ENCODE results near the gene PLBD2.

Gene PLBD2

DNA sequence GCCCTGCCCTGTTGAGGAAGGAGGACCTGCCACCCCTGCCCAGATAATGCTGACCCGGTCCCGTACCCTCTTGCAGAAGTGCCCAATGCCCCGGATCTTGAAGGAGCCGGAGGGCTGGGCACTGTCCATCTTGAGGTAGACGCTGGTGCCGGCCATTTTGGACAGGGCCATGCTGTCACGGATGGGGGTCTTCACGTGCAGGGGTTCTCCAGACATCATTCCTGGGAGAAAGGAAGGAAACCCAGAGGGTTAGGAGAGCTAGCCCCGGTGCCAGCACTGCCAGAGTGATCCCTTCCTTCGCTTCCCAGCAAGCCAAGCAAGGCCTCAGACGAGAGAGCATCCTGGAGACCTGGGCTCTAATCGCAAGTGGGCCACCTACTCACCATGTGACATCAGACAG, 41.1 kb downstream of the PLBD2 start:
- Histone ChIP-seq H3K27me3 (ENCODE audit: low read length) (no peaks in the 10 kb centered on the region), H2AFZ (ENCODE audit: low read depth, low read length, severe bottlenecking) (no peak overlapping the region), H3K9ac (ENCODE audit: low read length) (no peak overlapping the region), H3K4me3 (ENCODE audit: insufficient read depth, low read length, poor library complexity, severe bottlenecking) (no peak overlapping the region), H3K79me2 (ENCODE audit: insufficient read depth, low read length) (no peaks in the 10 kb centered on the region), H3K27ac (ENCODE audit: low read depth, low read length) (no peak overlapping the region), H3K9me3 (ENCODE audit: insufficient read depth, low read length) (no peaks in the 10 kb centered on the region), H3K4me2 (ENCODE audit: low read depth, low read length, poor library complexity, severe bottlenecking) (no peak overlapping the region), H4K20me1 (ENCODE audit: low read depth, low read length) (no peaks in the 10 kb centered on the region), H3K9me2 (replicated peaks; ENCODE audit: insufficient read depth, low read length) (no peaks in the 10 kb centered on the region), H3F3A (ENCODE audit: insufficient read depth) (no peaks in the 10 kb centered on the region), H3K36me3 (ENCODE audit: low read length) (no peaks in the 10 kb centered on the region)
- TF ChIP-seq, protein P1, sequence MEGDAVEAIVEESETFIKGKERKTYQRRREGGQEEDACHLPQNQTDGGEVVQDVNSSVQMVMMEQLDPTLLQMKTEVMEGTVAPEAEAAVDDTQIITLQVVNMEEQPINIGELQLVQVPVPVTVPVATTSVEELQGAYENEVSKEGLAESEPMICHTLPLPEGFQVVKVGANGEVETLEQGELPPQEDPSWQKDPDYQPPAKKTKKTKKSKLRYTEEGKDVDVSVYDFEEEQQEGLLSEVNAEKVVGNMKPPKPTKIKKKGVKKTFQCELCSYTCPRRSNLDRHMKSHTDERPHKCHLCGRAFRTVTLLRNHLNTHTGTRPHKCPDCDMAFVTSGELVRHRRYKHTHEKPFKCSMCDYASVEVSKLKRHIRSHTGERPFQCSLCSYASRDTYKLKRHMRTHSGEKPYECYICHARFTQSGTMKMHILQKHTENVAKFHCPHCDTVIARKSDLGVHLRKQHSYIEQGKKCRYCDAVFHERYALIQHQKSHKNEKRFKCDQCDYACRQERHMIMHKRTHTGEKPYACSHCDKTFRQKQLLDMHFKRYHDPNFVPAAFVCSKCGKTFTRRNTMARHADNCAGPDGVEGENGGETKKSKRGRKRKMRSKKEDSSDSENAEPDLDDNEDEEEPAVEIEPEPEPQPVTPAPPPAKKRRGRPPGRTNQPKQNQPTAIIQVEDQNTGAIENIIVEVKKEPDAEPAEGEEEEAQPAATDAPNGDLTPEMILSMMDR (IDR thresholded peaks at IDR 0.05; ENCODE audit: insufficient read depth, low read length, poor library complexity, severe bottlenecking) = no peak
- TF ChIP-seq EZH2phosphoT487 (conservative IDR thresholded peaks at IDR 0.05; ENCODE audit: low read length) = no peak

DNA sequence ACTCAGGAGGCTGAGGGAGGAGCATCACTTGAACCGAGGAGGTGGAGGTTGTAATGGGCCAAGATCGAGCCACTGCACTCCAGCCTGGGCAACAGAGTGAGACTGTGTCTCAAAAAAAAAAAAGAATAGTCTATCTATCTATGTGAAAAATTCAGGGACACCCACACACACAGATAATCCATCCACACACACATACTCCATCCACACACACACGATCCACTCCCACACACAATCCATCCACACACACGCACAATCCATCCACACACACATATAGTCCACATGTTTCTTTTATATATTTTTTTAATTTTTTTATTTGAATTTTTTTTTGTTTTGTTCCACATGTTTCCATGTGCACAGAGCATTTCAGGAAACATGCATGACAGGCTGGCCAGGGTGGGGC, 42.0 kb downstream of the PLBD2 start:
- no peaks in the 10 kb centered on the region for H3K79me2 ChIP-seq (ENCODE audit: insufficient read depth, low read length)
- H4K20me1 ChIP-seq (ENCODE audit: low read depth, low read length) = no peaks in the 10 kb centered on the region
- H3K4me2 ChIP-seq (ENCODE audit: low read depth, low read length, poor library complexity, severe bottlenecking) = no peak overlapping the region
- H3K27ac ChIP-seq (ENCODE audit: low read depth, low read length) = no peak overlapping the region
- no peak for TF ChIP-seq EZH2phosphoT487 (conservative IDR thresholded peaks at IDR 0.05; ENCODE audit: low read length)
- TF ChIP-seq, protein P1 (IDR thresholded peaks at IDR 0.05; ENCODE audit: insufficient read depth, low read length, poor library complexity, severe bottlenecking) = no peak
- no peaks in the 10 kb centered on the region for H3K36me3 ChIP-seq (ENCODE audit: low read length)
- H3K9me3 ChIP-seq (ENCODE audit: insufficient read depth, low read length) = no peaks in the 10 kb centered on the region
- no peaks in the 10 kb centered on the region for H3K9me2 ChIP-seq (replicated peaks; ENCODE audit: insufficient read depth, low read length)
- H3K9ac ChIP-seq (ENCODE audit: low read length) = no peak overlapping the region
- no peaks in the 10 kb centered on the region for H3K27me3 ChIP-seq (ENCODE audit: low read length)
- no peak overlapping the region for H3K4me3 ChIP-seq (ENCODE audit: insufficient read depth, low read length, poor library complexity, severe bottlenecking)
- H3F3A ChIP-seq (ENCODE audit: insufficient read depth) = no peaks in the 10 kb centered on the region
- H2AFZ ChIP-seq (ENCODE audit: low read depth, low read length, severe bottlenecking) = no peak overlapping the region

DNA sequence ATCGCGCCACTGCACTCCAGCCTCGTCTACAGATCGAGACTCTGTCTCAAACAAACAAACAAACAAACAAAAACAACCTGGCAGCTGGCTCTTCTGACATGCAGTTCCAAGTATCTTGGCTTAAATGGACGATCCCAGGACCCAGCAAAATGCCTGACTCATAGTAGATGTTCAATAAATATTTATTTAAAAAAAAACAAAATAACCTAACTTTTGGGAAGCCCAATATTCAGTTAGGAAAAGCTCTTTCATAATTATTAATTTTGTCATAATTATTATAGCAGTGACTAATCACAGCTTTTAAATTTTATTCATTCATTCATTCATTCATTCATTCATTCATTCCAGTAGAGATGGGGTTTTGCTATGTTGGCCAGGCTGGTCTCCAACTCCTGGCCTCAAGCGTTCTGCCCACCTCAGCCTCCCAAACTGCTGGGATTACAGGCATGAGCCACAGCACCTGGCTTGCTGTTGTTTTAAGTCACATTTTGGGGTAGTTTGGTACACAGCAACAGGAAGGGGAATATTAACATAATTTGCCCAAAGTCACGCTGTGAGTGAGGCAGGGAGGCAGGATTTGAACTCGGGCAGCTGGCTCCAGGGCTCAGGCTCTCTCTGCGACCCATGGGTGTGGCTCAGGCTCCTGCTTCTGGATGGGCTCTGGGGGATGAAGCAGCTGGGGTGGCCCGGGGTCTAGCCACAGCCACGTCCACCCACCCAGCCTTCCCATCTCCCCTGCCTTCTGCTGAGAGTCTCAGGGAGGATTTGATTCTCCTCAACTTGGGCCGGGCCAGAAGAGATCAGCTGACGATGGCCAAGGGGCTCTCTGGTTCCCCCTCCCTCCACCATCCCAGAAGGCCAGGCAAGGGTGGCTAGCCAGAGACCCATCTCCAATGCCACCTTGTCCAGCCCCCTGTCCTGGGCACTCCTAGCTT, 42.9 kb downstream of the PLBD2 start:
- H3K36me3 ChIP-seq (ENCODE audit: low read length) = no peaks in the 10 kb centered on the region
- no peak overlapping the region for H3K4me3 ChIP-seq (ENCODE audit: insufficient read depth, low read length, poor library complexity, severe bottlenecking)
- H3K9me2 ChIP-seq (replicated peaks; ENCODE audit: insufficient read depth, low read length) = no peaks in the 10 kb centered on the region
- no peak overlapping the region for H2AFZ ChIP-seq (ENCODE audit: low read depth, low read length, severe bottlenecking)
- no peaks in the 10 kb centered on the region for H3F3A ChIP-seq (ENCODE audit: insufficient read depth)
- H3K27me3 ChIP-seq (ENCODE audit: low read length) = no peaks in the 10 kb centered on the region
- H4K20me1 ChIP-seq (ENCODE audit: low read depth, low read length) = no peaks in the 10 kb centered on the region
- no peaks in the 10 kb centered on the region for H3K79me2 ChIP-seq (ENCODE audit: insufficient read depth, low read length)
- no peak overlapping the region for H3K27ac ChIP-seq (ENCODE audit: low read depth, low read length)
- H3K9me3 ChIP-seq (ENCODE audit: insufficient read depth, low read length) = no peaks in the 10 kb centered on the region
- H3K4me2 ChIP-seq (ENCODE audit: low read depth, low read length, poor library complexity, severe bottlenecking) = no peak overlapping the region
- H3K9ac ChIP-seq (ENCODE audit: low read length) = no peak overlapping the region
- TF ChIP-seq EZH2phosphoT487 (conservative IDR thresholded peaks at IDR 0.05; ENCODE audit: low read length) = no peak
- TF ChIP-seq, protein P1 (IDR thresholded peaks at IDR 0.05; ENCODE audit: insufficient read depth, low read length, poor library complexity, severe bottlenecking) = no peak
